PC-9 (cell line): ENCODE results near the gene MFSD6L. TPM values are rescaled to one million over a fixed set of nuclear protein-coding genes. Genes with fewer than 3 reads are reported as not detected.

Experiments
- BruUV-seq: library from RNA; stranded (reverse); fragments of 400-500 nt; replicated peaks from 2 replicates; lab custom pipeline; 2021; lab: Mats Ljungman, UMichigan
- CTCF ChIA-PET: fragments of 300-600 bp; sonication (Branson Sonifier 250); formaldehyde crosslinking; loops from one replicate; lab custom pipeline; 2022; ENCODE audit warnings: antibody characterized with exemption; lab: Charles Lee
- POLR2A ChIA-PET: fragments of 300-600 bp; sonication (Branson Sonifier 250); formaldehyde crosslinking; loops from one replicate; lab custom pipeline; 2022; ENCODE audit warnings: antibody characterized with exemption; ENCODE audit not compliant: unreplicated experiment; lab: Charles Lee
- DNase-seq, 2 experiments: peaks; one replicate each; pipeline versions ENCODE4 v3.0.0 to v3.0.0-alpha.2; 2015 to 2022; ENCODE audit warnings: mixed read lengths in 1 of 2
- H2AFZ ChIP-seq: fragments of 200-600 bp; sonication (generic); 2 replicates; pipeline ENCODE4 v1.8.1; 2017; ENCODE audit warnings: antibody characterized with exemption
- H3F3A ChIP-seq: fragments of 200-600 bp; sonication (generic); 2 replicates; pipeline ENCODE4 v1.8.1; 2017; ENCODE audit warnings: antibody characterized with exemption, mild to moderate bottlenecking, low read depth; ENCODE audit not compliant: insufficient read depth
- H3K27ac ChIP-seq: fragments of 200-600 bp; sonication (generic); 2 replicates; pipeline ENCODE4 v1.6.1; 2016; ENCODE audit warnings: mixed run types
- H3K27me3 ChIP-seq: fragments of 200-600 bp; sonication (generic); 2 replicates; pipeline ENCODE4 v1.6.1; 2016; ENCODE audit warnings: low read depth, mixed run types; ENCODE audit not compliant: insufficient read depth
- H3K36me3 ChIP-seq: fragments of 200-600 bp; sonication (generic); 2 replicates; pipeline ENCODE4 v1.6.1; 2016; ENCODE audit warnings: low read depth, mixed run types
- H3K4me1 ChIP-seq: fragments of 200-600 bp; sonication (generic); replicated peaks from 2 replicates; pipeline ENCODE4 v1.6.1; 2016; ENCODE audit warnings: mixed run types; ENCODE audit not compliant: insufficient read depth
- H3K4me2 ChIP-seq: fragments of 200-600 bp; sonication (generic); 2 replicates; pipeline ENCODE4 v1.6.1; 2017; ENCODE audit warnings: mixed run types
- H3K4me3 ChIP-seq: fragments of 200-600 bp; sonication (generic); 2 replicates; pipeline ENCODE4 v1.6.1; 2016; ENCODE audit warnings: mixed run types
- H3K79me2 ChIP-seq: fragments of 200-600 bp; sonication (generic); 2 replicates; pipeline ENCODE4 v1.6.1; 2017; ENCODE audit warnings: low read depth, mixed run types
- H3K9me2 ChIP-seq: fragments of 200-600 bp; sonication (generic); 2 replicates; pipeline ENCODE4 v1.8.1; 2017; ENCODE audit warnings: mild to moderate bottlenecking; ENCODE audit not compliant: insufficient read depth
- H3K9me3 ChIP-seq: fragments of 200-600 bp; sonication (generic); 2 replicates; pipeline ENCODE4 v1.8.1; 2016; ENCODE audit warnings: low read depth; ENCODE audit not compliant: insufficient read depth
- H4K20me1 ChIP-seq: fragments of 200-600 bp; sonication (generic); 2 replicates; pipeline ENCODE4 v1.8.1; 2017; ENCODE audit not compliant: insufficient read depth
- CTCF ChIP-seq: fragments of 200-600 bp; sonication (generic); conservative IDR thresholded peaks from 2 replicates; pipeline ENCODE4 v1.6.1; 2017; ENCODE audit warnings: mixed run types, antibody characterized with exemption, mild to moderate bottlenecking, moderate library complexity
- EZH2 ChIP-seq: fragments of 200-600 bp; sonication (generic); IDR thresholded peaks from 2 replicates; pipeline ENCODE4 v1.8.0; 2017; ENCODE audit warnings: antibody characterized with exemption, low read depth
- intact Hi-C: fragments of 100-400 bp; cut with micrococcal nuclease; formaldehyde crosslinking; loops from one replicate; pipeline ENCODE4 v1.10.0; 2022; ENCODE audit not compliant: unreplicated experiment
- total RNA-seq: library from RNA; stranded (reverse); gene quantifications from 2 replicates; pipeline ENCODE4 v1.2.3, GENCODE V29; 2021

The MFSD6L gene
- total RNA-seq, 1 experiment from 2014 or later = not detected

- Histone ChIP-seq H3K4me1 (no peaks in the 10 kb centered on the region), H3K4me3 (no peak overlapping the region), H3K9me2 (no peaks in the 10 kb centered on the region), H3K9me3 (no peaks in the 10 kb centered on the region), H2AFZ (no peak overlapping the region), H3K36me3 (no peaks in the 10 kb centered on the region), H3K27ac (no peak overlapping the region), H3K27me3 (peaks cover 8% of the 10 kb centered on the region; the same call in 1 of the 2 replicates), H3K79me2 (no peaks in the 10 kb centered on the region), H3K4me2 (no peak overlapping the region), H3F3A (no peaks in the 10 kb centered on the region), H4K20me1 (no peaks in the 10 kb centered on the region)
- peak in 1 of 2 experiments; percentile 14 for DNase-seq
- CTCF ChIA-PET = no interaction called here
- intact Hi-C loops = no loop called here
- POLR2A ChIA-PET = no interaction called here
- TF ChIP-seq EZH2 (no peak), CTCF (peak; percentile 47; the same call in 1 of the 2 replicates)
- BruUV-seq = no TSS peak
These were observed 33.7 kb upstream of the MFSD6L start for GRCh38 chr17:8832711-8833352.

- H3K4me2 ChIP-seq = no peak overlapping the region
- ChIA-PET POLR2A (no interaction called here), CTCF (no interaction called here)
- intact Hi-C loops = no loop called here
- no peaks in the 10 kb centered on the region for H4K20me1 ChIP-seq
- no peaks in the 10 kb centered on the region for H3K4me1 ChIP-seq
- BruUV-seq = no TSS peak
- no peaks in the 10 kb centered on the region for H3K36me3 ChIP-seq
- no peak overlapping the region for H3K4me3 ChIP-seq
- no peaks in the 10 kb centered on the region; the same call in 1 of the 2 replicates for H3K27me3 ChIP-seq
- no peak for DNase-seq
- H3K27ac ChIP-seq = no peak overlapping the region
- no peaks in the 10 kb centered on the region for H3F3A ChIP-seq
- no peaks in the 10 kb centered on the region for H3K9me3 ChIP-seq
- no peak overlapping the region for H2AFZ ChIP-seq
- TF ChIP-seq CTCF = no peak
- H3K9me2 ChIP-seq = no peaks in the 10 kb centered on the region
- no peaks in the 10 kb centered on the region for H3K79me2 ChIP-seq
These were observed 32.2 kb upstream of the MFSD6L start for GRCh38 chr17:8831234-8831849.

- Histone ChIP-seq H3K36me3 (no peaks in the 10 kb centered on the region), H3F3A (no peaks in the 10 kb centered on the region), H3K9me3 (no peaks in the 10 kb centered on the region), H2AFZ (no peak overlapping the region), H3K9me2 (no peaks in the 10 kb centered on the region), H3K4me3 (no peak overlapping the region), H3K4me1 (no peaks in the 10 kb centered on the region), H3K4me2 (no peak overlapping the region), H3K79me2 (no peaks in the 10 kb centered on the region), H3K27me3 (no peaks in the 10 kb centered on the region; the same call in 1 of the 2 replicates), H3K27ac (no peak overlapping the region), H4K20me1 (no peaks in the 10 kb centered on the region)
- no peak for DNase-seq
- TF ChIP-seq EZH2 (no peak), CTCF (no peak)
- no TSS peak for BruUV-seq
- intact Hi-C loops = no loop called here
- ChIA-PET POLR2A (no interaction called here), CTCF (no interaction called here)
These were observed 31.0 kb upstream of the MFSD6L start for GRCh38 chr17:8830141-8830540.
